ENCODE data around the gene AP3D1. TPM values are rescaled to one million over a fixed set of nuclear protein-coding genes. Genes with fewer than 3 reads are reported as not detected.
A peak's percentile ranks its signal among the peaks of the same experiment; 100 is the strongest.

The AP3D1 gene
- total and polyA plus RNA-seq, 7 experiments from 2014 or later, result 12.3 to 106 (median 78.3) TPM

DNA sequence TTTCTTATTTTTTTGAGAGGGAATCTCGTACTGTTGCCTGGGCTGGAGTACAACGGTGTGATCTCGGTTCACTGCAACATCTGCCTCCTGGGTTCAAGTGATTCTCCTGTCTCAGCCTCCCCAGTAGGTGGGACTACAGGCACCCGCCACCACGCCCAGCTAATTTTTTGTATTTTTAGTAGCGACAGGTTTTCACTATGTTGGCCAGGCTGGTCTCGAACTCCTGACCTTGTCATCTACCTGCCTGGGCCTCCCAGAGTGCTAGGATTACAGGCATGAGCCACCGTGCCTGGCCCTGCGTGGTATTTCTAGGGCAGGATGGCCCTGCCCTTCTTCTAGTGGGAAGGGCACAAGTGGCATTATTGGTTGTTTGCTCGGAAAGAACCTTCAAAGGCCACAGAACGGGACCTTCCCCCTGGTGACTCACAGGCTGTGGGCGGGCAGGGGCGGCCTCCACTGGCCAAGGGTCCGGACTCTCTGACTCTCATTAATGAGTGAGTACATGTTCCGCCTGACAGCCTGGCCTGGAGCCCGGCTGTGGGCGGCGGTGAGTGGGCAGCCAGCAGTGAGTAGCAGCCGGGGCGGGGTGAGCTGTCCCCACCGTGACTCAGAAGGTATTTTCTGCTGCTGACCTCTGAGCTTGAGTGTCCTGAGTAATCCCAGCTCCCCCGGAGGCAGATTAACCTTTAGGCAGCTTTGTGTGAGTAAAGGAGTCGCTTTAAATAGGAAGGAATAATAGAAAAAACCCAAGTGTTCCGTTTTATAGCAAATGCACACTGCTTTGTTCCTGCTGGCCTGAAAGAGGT, 17.5 kb upstream of the AP3D1 start:
- CTCF ChIA-PET, result interaction anchor here (0.6 kb wide), 1 partner anchor 1054 kb away, joined by 3 read pairs; no protein-coding TSS in a partner anchor

DNA sequence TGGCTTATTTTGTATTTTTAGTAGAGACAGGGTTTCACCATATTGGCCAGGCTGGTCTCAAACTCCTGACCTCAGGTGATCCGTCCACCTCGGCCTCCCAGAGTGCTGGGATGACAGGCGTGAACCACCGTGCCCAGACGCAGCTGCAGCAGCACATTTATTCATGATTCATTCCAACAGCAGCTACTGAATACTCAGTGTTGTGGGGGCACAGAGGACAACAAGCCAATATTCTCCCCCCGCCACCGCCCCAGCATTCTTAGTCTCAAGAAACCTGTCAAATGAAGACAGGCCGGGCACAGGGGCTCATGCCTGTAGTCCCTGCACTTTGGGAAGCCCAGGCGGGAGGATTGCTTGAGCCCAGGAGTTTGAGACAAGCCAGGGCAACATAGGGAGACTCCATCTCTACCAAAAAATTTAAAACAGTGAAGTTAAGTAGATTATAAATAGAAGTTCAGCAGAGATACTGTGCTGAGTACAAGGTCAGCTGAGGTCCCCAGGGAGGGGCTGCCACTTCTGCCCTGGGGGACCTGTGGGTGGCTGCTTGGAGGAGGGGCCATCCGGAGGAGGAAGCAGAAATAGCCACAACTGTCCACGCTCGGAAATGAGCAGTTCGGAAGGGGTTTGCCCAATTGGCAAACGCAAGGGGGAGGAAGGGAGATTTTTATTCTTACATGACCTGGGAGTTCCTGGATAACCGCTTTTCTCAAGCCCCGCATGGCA, 16.7 kb upstream of the AP3D1 start:
- Histone ChIP-seq H3K36me3 (ENCODE audit: control insufficient read depth in 2 of 3, insufficient read depth in 3 of 3, low read length in 3 of 3) (peaks cover 0 to 10% (median 0%) of the 10 kb centered on the region in 3 experiments), H3K27me3 (ENCODE audit: control insufficient read depth in 2 of 2, insufficient read depth in 2 of 2, low read length in 2 of 2) (no peaks in the 10 kb centered on the region), H3K27ac (ENCODE audit: low read depth, low read length) (no peak overlapping the region), H3K9me3 (ENCODE audit: control insufficient read depth in 2 of 3, low read length in 3 of 3) (no peaks in the 10 kb centered on the region), H3K4me1 (ENCODE audit: control insufficient read depth in 2 of 2, insufficient read depth in 2 of 2, low read length in 2 of 2) (peaks cover 14 to 29% of the 10 kb centered on the region in 2 donors), H3K4me3 (ENCODE audit: low read length) (no peak overlapping the region)
- H3K4me1 Mint-ChIP-seq, result peaks cover 13 to 67% (median 41%) of the 10 kb centered on the region in 7 donors
- no peak for DNase-seq
- H3K9me3 Mint-ChIP-seq, result no peaks in the 10 kb centered on the region
- peak overlapping the region in 4 of 9 donors; percentile 16 to 86 (median 58) for H3K27ac Mint-ChIP-seq
- ChIA-PET POLR2A (interaction anchor here (0.7 kb wide), 1 partner anchor 27 kb away, joined by 7 read pairs; no protein-coding TSS in a partner anchor), CTCF (no interaction called here)
- H3K4me3 Mint-ChIP-seq, result peak overlapping the region in 6 of 10 donors; percentile 38 to 96 (median 55)
- H3K27me3 Mint-ChIP-seq, result no peaks in the 10 kb centered on the region
- intact Hi-C loops (cut with micrococcal nuclease), result no loop called here
- ATAC-seq, result peak; percentile 49
- H3K36me3 Mint-ChIP-seq, result no peaks in the 10 kb centered on the region

More for the DNA sequence above, 17.5 kb upstream of the AP3D1 start:
- Mint-ChIP-seq H3K27ac (peak overlapping the region in 4 of 9 donors; percentile 28 to 86 (median 34)), H3K4me3 (peak overlapping the region in 5 of 10 donors; percentile 9 to 71 (median 41)), H3K4me1 (peaks cover 13 to 75% (median 39%) of the 10 kb centered on the region in 7 donors), H3K27me3 (no peaks in the 10 kb centered on the region), H3K9me3 (no peaks in the 10 kb centered on the region), H3K36me3 (peaks cover 0 to under 1% (median 0%) of the 10 kb centered on the region in 5 donors)
- peak; percentile 81 for ATAC-seq
- Histone ChIP-seq H3K27ac (ENCODE audit: low read depth, low read length) (no peak overlapping the region), H3K4me3 (ENCODE audit: low read length) (no peak overlapping the region), H3K4me1 (ENCODE audit: control insufficient read depth in 2 of 2, insufficient read depth in 2 of 2, low read length in 2 of 2) (peaks cover 14 to 25% of the 10 kb centered on the region in 2 donors), H3K27me3 (ENCODE audit: control insufficient read depth in 2 of 2, insufficient read depth in 2 of 2, low read length in 2 of 2) (no peaks in the 10 kb centered on the region), H3K9me3 (ENCODE audit: control insufficient read depth in 2 of 3, low read length in 3 of 3) (no peaks in the 10 kb centered on the region), H3K36me3 (ENCODE audit: control insufficient read depth in 2 of 3, insufficient read depth in 3 of 3, low read length in 3 of 3) (peaks cover 0 to 11% (median 0%) of the 10 kb centered on the region in 3 experiments)
- peak in 2 of 9 donors; percentile 40 to 86 for DNase-seq
- intact Hi-C loops (cut with micrococcal nuclease), result no loop called here
- POLR2A ChIA-PET, result interaction anchor here (0.7 kb wide), 1 partner anchor 76 kb away, joined by 3 read pairs; no protein-coding TSS in a partner anchor

DNA sequence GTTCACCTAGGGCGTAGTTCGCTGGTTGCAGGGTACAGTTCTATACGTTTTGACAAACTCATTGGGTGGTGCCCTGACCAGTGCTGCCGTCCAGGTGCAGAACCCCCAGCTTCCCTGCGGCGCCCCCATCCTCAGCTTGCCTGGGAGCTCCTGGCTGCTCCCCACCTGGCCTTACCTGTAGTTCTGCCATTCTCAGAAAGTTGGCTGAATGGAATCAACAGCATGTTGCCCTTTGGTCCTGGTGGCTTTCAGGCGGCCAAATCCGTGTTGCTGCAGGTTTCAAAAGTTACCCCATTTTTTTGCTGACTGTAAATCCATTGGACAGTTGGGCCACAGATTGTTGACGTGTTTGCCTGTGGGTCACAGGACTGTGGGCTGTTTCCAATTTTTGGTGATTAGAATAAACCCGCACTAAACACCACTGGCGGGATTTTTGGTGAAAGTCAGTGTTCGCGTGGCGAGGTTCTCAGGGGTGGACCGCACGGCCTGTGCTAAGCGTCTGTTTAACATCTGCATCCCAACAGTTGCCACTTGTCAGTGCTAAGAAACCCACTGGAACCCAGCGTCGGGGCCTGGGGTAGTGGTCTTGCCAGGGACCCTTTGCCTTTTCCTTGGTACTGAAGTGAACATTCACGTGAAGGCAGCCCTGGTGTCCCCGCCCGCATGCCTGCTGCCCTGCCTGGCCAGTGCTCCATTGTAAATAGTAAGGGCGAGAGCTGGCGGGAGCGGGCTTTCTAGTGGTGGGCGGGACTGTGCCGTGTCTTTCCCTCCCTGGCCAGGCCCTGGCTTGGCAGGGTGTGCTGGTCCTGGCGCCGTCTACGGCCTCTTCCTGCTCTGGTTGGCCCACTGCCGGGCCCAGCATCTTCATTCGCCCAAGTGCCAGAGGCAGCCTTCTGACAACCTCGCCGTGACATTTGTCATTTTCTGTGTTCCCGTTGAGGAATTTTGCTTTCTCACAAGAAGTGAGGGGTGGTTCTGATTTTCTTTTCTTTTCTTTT, 15.7 kb upstream of the AP3D1 start:
- Histone ChIP-seq H3K9me3 (ENCODE audit: control insufficient read depth in 2 of 3, low read length in 3 of 3) (no peaks in the 10 kb centered on the region), H3K36me3 (ENCODE audit: control insufficient read depth in 2 of 3, insufficient read depth in 3 of 3, low read length in 3 of 3) (peaks cover 0 to 7% (median 0%) of the 10 kb centered on the region in 3 experiments), H3K27me3 (ENCODE audit: control insufficient read depth in 2 of 2, insufficient read depth in 2 of 2, low read length in 2 of 2) (no peaks in the 10 kb centered on the region), H3K27ac (ENCODE audit: low read depth, low read length) (no peak overlapping the region), H3K4me1 (ENCODE audit: control insufficient read depth in 2 of 2, insufficient read depth in 2 of 2, low read length in 2 of 2) (peaks cover 14 to 29% of the 10 kb centered on the region in 2 donors), H3K4me3 (ENCODE audit: low read length) (no peak overlapping the region)
- DNase-seq (no peak), ATAC-seq (no peak)
- intact Hi-C loops (cut with micrococcal nuclease), result no loop called here
- ChIA-PET POLR2A (interaction anchor here (0.7 kb wide), 1 partner anchor 28 kb away, joined by 7 read pairs; no protein-coding TSS in a partner anchor), CTCF (no interaction called here)
- H3K4me1 Mint-ChIP-seq, result peaks cover 13 to 63% (median 43%) of the 10 kb centered on the region in 7 donors
- no peaks in the 10 kb centered on the region for H3K9me3 Mint-ChIP-seq
- H3K27me3 Mint-ChIP-seq, result no peaks in the 10 kb centered on the region
- H3K36me3 Mint-ChIP-seq, result no peaks in the 10 kb centered on the region
- peak overlapping the region in 9 of 10 donors; percentile 39 to 96 (median 47) for H3K4me3 Mint-ChIP-seq
- H3K27ac Mint-ChIP-seq, result peak overlapping the region in 3 of 9 donors; percentile 32 to 64 (median 63)

DNA sequence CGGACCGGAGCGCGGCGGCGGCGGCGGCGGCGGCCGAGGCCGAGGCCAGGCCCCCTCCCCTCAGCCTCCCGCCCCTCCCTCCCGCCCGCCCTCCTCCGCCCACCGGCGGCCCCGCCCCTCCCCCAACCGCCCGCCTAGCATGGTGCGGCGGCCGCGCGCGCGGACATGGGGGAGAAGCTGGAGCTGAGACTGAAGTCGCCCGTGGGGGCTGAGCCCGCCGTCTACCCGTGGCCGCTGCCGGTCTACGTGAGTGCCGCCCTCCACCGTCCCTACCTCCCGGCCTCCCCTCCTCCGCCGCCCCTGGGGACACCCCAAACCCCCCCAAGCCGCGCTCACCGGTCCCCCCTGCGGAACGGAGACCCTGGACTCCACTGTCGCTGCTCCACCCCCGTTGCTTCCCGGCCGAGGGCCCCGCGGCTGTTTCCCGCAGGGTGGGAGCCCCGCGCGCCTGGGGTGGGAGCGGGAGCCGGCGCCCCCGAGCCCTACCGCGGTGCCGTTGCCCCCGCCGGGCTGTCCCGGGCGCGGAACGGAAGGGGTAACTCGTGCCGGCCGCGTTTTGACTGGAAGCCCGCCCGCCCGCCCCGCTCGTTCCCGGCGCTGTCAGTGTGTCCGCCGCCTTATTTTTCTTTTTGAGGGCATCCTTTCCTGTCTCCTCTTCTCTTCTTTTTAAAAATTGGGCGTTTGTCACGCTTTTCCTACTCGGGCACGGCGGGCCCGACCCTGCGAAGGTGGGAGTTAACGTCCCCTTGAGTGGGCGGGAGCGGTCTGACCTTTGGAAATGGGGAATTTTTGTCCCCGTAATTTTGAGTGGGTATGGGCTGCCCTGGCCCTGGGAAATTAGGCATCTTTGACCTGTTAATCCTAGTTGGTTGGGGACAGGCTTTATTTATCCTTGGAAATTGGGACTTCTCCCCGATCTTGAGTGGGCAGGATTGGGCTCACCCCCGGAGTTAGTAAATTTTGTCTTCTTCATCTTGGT, 12.9 kb upstream of the AP3D1 start:
- Histone ChIP-seq H3K27ac (ENCODE audit: low read depth, low read length) (peak overlapping the region; percentile 95), H3K4me3 (ENCODE audit: low read length) (peak overlapping the region; percentile 69), H3K9me3 (ENCODE audit: control insufficient read depth in 2 of 3, low read length in 3 of 3) (no peaks in the 10 kb centered on the region), H3K36me3 (ENCODE audit: control insufficient read depth in 2 of 3, insufficient read depth in 3 of 3, low read length in 3 of 3) (peaks cover 0 to 3% (median 0%) of the 10 kb centered on the region in 3 experiments), H3K4me1 (ENCODE audit: control insufficient read depth in 2 of 2, insufficient read depth in 2 of 2, low read length in 2 of 2) (peaks cover 0 to 22% of the 10 kb centered on the region in 2 donors), H3K27me3 (ENCODE audit: control insufficient read depth in 2 of 2, insufficient read depth in 2 of 2, low read length in 2 of 2) (no peaks in the 10 kb centered on the region)
- Mint-ChIP-seq H3K27me3 (no peaks in the 10 kb centered on the region), H3K9me3 (no peaks in the 10 kb centered on the region), H3K27ac (peak overlapping the region in 8 of 9 donors; percentile 46 to 91 (median 87)), H3K4me1 (peaks cover 8 to 39% (median 29%) of the 10 kb centered on the region in 7 donors), H3K36me3 (no peaks in the 10 kb centered on the region), H3K4me3 (peak overlapping the region; percentile 86 to 96 (median 91))
- ChIA-PET POLR2A (interaction anchor here (2.0 kb wide), 1 partner anchor 12 kb away, joined by 7 read pairs; the partner anchor contains the start of gene AP3D1), CTCF (no interaction called here)
- ATAC-seq (peak; percentile 30), DNase-seq (peak in 2 of 9 donors; percentile 33 to 57)
- intact Hi-C loops (cut with micrococcal nuclease), result loop anchor here in 1 of 2 donors (5.0 kb wide), 1 partner anchor 313 kb away; the partner anchor contains the start of gene GADD45B

DNA sequence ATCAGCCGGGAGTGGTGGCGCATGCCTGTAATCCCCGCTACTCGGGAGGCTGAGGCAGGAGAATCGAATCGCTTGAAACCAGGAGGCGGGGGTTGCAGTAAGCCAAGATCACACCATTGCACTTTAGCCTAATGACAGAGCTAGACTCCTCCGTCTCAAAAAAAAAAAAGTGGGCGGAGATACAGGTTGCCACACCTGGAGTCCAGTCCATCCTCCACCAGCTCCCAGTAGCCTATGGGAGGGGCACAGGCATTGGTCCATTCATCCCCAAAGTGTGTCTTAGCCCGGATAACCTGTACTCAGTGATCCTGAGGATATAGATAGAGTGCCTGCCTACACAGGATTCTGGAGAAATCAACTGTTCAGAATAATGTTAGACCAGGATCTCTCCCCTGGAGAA, 9.0 kb upstream of the AP3D1 start:
- Histone ChIP-seq H3K9me3 (ENCODE audit: control insufficient read depth in 2 of 3, low read length in 3 of 3) (no peaks in the 10 kb centered on the region), H3K36me3 (ENCODE audit: control insufficient read depth in 2 of 3, insufficient read depth in 3 of 3, low read length in 3 of 3) (peaks cover 0 to 3% (median 0%) of the 10 kb centered on the region in 3 experiments), H3K27me3 (ENCODE audit: control insufficient read depth in 2 of 2, insufficient read depth in 2 of 2, low read length in 2 of 2) (no peaks in the 10 kb centered on the region), H3K4me3 (ENCODE audit: low read length) (no peak overlapping the region), H3K27ac (ENCODE audit: low read depth, low read length) (no peak overlapping the region), H3K4me1 (ENCODE audit: control insufficient read depth in 2 of 2, insufficient read depth in 2 of 2, low read length in 2 of 2) (peaks cover 0 to 4% of the 10 kb centered on the region in 2 donors)
- ChIA-PET CTCF (no interaction called here), POLR2A (no interaction called here)
- Mint-ChIP-seq H3K27me3 (no peaks in the 10 kb centered on the region), H3K4me3 (peak overlapping the region in 1 of 10 donors; percentile 53), H3K36me3 (no peaks in the 10 kb centered on the region), H3K4me1 (peaks cover 0 to 11% (median 5%) of the 10 kb centered on the region in 7 donors), H3K9me3 (no peaks in the 10 kb centered on the region), H3K27ac (no peak overlapping the region)
- DNase-seq (no peak), ATAC-seq (no peak)
- intact Hi-C loops (cut with micrococcal nuclease), result loop anchor here in 1 of 2 donors (5.0 kb wide), 1 partner anchor 317 kb away; the partner anchor contains the start of gene GADD45B
